Esophagus muscularis mucosa (tissue), 4 donors: ENCODE data around the gene THBS1. TPM values are rescaled to one million over a fixed set of nuclear protein-coding genes. Genes with fewer than 3 reads are reported as not detected.
A peak's percentile ranks its signal among the peaks of the same experiment; 100 is the strongest.

ENCODE experiments used
- DNase-seq: peaks from one replicate; pipeline ENCODE4 v3.0.0-alpha.2; 2017; ENCODE audit errors: extremely low spot score
- H3K27ac ChIP-seq, 4 donors: fragments of 200-600 bp; sonication (generic); replicated peaks in 1 of 4; 1 replicate in 3 of 4; 2 replicates in 1 of 4; pipeline ENCODE4 v1.5.1; 2016 to 2019; ENCODE audit warnings: mild to moderate bottlenecking in 1 of 4
- H3K27me3 ChIP-seq, 4 donors: fragments of 200-600 bp; sonication (generic); one replicate each; pipeline versions ENCODE4 v1.5.1 to v1.6.0; 2016 to 2019
- H3K36me3 ChIP-seq, 4 donors: fragments of 200-600 bp; sonication (generic); one replicate each; pipeline ENCODE4 v1.5.1; 2016 to 2019
- H3K4me1 ChIP-seq, 4 donors: fragments of 200-600 bp; sonication (generic); one replicate each; pipeline ENCODE4 v1.5.1; 2016 to 2019
- H3K4me3 ChIP-seq, 4 donors: fragments of 200-600 bp; sonication (generic); 1 replicate in 2 of 4; 2 replicates in 2 of 4; pipeline ENCODE4 v1.5.1; 2016 to 2019; ENCODE audit warnings: mild to moderate bottlenecking in 4 of 4, moderate library complexity in 1 of 4
- H3K9me3 ChIP-seq, 4 donors: fragments of 200-600 bp; sonication (generic); 1 replicate in 3 of 4; 2 replicates in 1 of 4; pipeline ENCODE4 v1.5.1; 2016 to 2019
- CTCF ChIP-seq, 3 experiments: fragments of 200-600 bp in 2 of 3; fragments of 450-650 bp in 1 of 3; sonication (generic) in 2 of 3; IDR thresholded peaks; one replicate each; pipeline ENCODE4 v1.5.1; 2017 to 2019; ENCODE audit warnings: antibody characterized with exemption in 3 of 3, mild to moderate bottlenecking in 2 of 3, moderate library complexity in 1 of 3
- EP300 ChIP-seq: sonication (generic); formaldehyde crosslinking; IDR thresholded peaks from one replicate; pipeline ENCODE4 v1.6.1; 2017; ENCODE audit warnings: antibody characterized with exemption
- POLR2A ChIP-seq: fragments of 450-650 bp; IDR thresholded peaks from one replicate; pipeline ENCODE4 v1.6.1; 2017; ENCODE audit warnings: antibody characterized with exemption, moderate library complexity, mild to moderate bottlenecking, low read depth
- POLR2AphosphoS5 ChIP-seq, 2 donors: sonication (generic); formaldehyde crosslinking; IDR thresholded peaks; one replicate each; pipeline ENCODE4 v1.6.1; 2017; ENCODE audit warnings: antibody characterized with exemption in 2 of 2
- WGBS: methylation state at CpG from one replicate; pipeline ENCODE4 v1.1.5; 2018; 5-methylcytosine and 5-hydroxymethylcytosine counted together
- intact Hi-C: fragments of 100-400 bp; cut with DNase I; formaldehyde crosslinking; loops from one replicate; pipeline ENCODE4 v1.15.1; 2023
- total RNA-seq, 4 donors: library from RNA; depleted of rRNA; stranded (reverse); fragments of >200 nt; gene quantifications; one replicate each; pipeline versions ENCODE4 v1.1.0 to v1.2.1, GENCODE V29; 2016

The THBS1 gene
- total RNA-seq, 4 donors from 2014 or later = 188 to 4,072 (median 270) TPM

DNA sequence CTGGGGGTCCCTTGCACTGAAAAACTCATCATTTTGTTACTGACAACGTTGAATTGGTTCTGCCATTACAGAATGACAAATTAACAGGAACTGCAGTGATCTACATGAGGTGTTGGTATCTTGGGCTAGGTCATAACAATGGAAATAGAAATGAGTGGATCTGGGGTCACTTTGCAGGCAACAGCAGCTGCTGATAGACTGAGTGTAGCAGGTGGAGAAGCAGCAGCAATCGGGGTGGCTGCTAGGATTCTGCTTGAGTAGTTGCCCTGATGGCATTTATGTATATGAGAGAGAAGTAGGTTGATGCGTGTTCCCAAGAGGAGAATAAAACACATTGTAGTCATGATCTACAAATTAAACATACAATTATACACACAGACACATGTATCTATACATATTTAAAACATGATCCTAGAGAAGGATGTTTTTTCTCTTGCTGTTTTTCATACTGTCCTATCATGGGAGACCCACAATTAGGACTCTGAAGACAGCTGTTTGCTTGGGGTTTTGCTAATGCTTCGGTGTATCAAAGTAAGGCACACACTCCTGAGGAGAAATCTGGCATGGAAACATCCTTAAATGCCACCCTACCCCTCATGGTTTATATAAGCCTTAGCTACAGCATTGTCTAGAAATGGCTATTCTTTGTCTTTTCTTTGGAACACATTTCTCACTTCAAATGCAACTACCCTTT lies 15.8 kb upstream of the THBS1 start:
- TF ChIP-seq CTCF (IDR thresholded peaks at IDR 0.05) (no peak), POLR2A (no peak), EP300 (no peak), POLR2AphosphoS5 (IDR thresholded peaks at IDR 0.05) (no peak)
- H3K27me3 ChIP-seq = no peaks in the 10 kb centered on the region
- H3K27ac ChIP-seq = no peak overlapping the region
- WGBS = 85% methylated on average over 4 of the region's 4 CpGs
- intact Hi-C loops = no loop called here
- peak; percentile 64 for DNase-seq
- no peaks in the 10 kb centered on the region for H3K4me1 ChIP-seq
- no peaks in the 10 kb centered on the region for H3K9me3 ChIP-seq
- H3K36me3 ChIP-seq = no peaks in the 10 kb centered on the region
- no peak overlapping the region for H3K4me3 ChIP-seq

- Histone ChIP-seq H3K27me3 (no peaks in the 10 kb centered on the region), H3K36me3 (no peaks in the 10 kb centered on the region), H3K4me3 (no peak overlapping the region), H3K4me1 (no peaks in the 10 kb centered on the region), H3K9me3 (no peaks in the 10 kb centered on the region), H3K27ac (no peak overlapping the region)
- WGBS = 93% methylated on average over 2 of the region's 2 CpGs
- intact Hi-C loops = no loop called here
- TF ChIP-seq EP300 = no peak
- no peak for TF ChIP-seq CTCF (IDR thresholded peaks at IDR 0.05)
- TF ChIP-seq POLR2AphosphoS5 (IDR thresholded peaks at IDR 0.05) = no peak
- TF ChIP-seq POLR2A = no peak
- no peak for DNase-seq
Observed at GRCh38 chr15:39565851-39566250, 15.0 kb upstream of the THBS1 start.

- no peak overlapping the region for H3K4me3 ChIP-seq
- H3K27ac ChIP-seq = peak overlapping the region in 3 of 4 donors; percentile 10 to 43 (median 14)
Observed at GRCh38 chr15:39573287-39573686, 7.6 kb upstream of the THBS1 start.

GRCh38 chr15:39573844-39574243 lies 7.0 kb upstream of the THBS1 start:
- intact Hi-C loops = loop anchor here (2.0 to 10.0 kb wide), 2 partner anchors 579 to 753 kb away; no protein-coding TSS in a partner anchor
- Histone ChIP-seq H3K9me3 (no peaks in the 10 kb centered on the region), H3K4me3 (no peak overlapping the region), H3K4me1 (peaks cover under 1 to 31% (median 25%) of the 10 kb centered on the region in 4 donors), H3K27ac (peak overlapping the region; percentile 10 to 43 (median 28)), H3K36me3 (no peaks in the 10 kb centered on the region), H3K27me3 (no peaks in the 10 kb centered on the region)
- peak; percentile 84 for DNase-seq
- WGBS = 38% methylated on average over 4 of the region's 4 CpGs
- no peak for TF ChIP-seq CTCF (IDR thresholded peaks at IDR 0.05)

More at GRCh38 chr15:39573287-39573686, 7.6 kb upstream of the THBS1 start:
- intact Hi-C loops = loop anchor here (10.0 kb wide), 1 partner anchor 578 kb away; no protein-coding TSS in a partner anchor
- no peaks in the 10 kb centered on the region for H3K36me3 ChIP-seq
- H3K27me3 ChIP-seq = no peaks in the 10 kb centered on the region
- no peaks in the 10 kb centered on the region for H3K9me3 ChIP-seq
- 94% methylated on average over 2 of the region's 2 CpGs for WGBS
- peak; percentile 84 for DNase-seq
- H3K4me1 ChIP-seq = peaks cover 0 to 26% (median 19%) of the 10 kb centered on the region in 4 donors
- no peak for TF ChIP-seq CTCF (IDR thresholded peaks at IDR 0.05)
- TF ChIP-seq POLR2AphosphoS5 (IDR thresholded peaks at IDR 0.05) = no peak
- TF ChIP-seq POLR2A = no peak
- TF ChIP-seq EP300 = no peak
